Natural killer cell (primary cell): ENCODE data around the gene CDK16. TPM values are rescaled to one million over a fixed set of nuclear protein-coding genes. Genes with fewer than 3 reads are reported as not detected.

ENCODE experiments used
- ATAC-seq, 3 donors: fragments of 150-1000 bp in 2 of 3; fragments of 200-7000 bp in 1 of 3; cut with Tn5 transposase; 1 replicate in 1 of 3; 2 replicates in 2 of 3; pipeline ENCODE4 v1.10.0; 2021; ENCODE audit warnings: mild to moderate bottlenecking in 2 of 3, moderate library complexity in 2 of 3
- DNase-seq, 2 donors: peaks; one replicate each; pipeline versions ENCODE4 v3.0.0 to v3.0.0-alpha.2; 2013 to 2021; ENCODE audit warnings: mixed read lengths in 1 of 2
- H3K27ac ChIP-seq: one replicate; pipeline ENCODE4 v1.5.1; 2013; ENCODE audit warnings: mild to moderate bottlenecking, low read length
- H3K27me3 ChIP-seq: one replicate; pipeline ENCODE4 v1.6.1; 2013; ENCODE audit warnings: low read length; ENCODE audit not compliant: control insufficient read depth, insufficient read depth
- H3K36me3 ChIP-seq: one replicate; pipeline ENCODE4 v1.6.1; 2013; ENCODE audit warnings: low read length; ENCODE audit not compliant: control insufficient read depth, insufficient read depth
- H3K4me1 ChIP-seq: one replicate; pipeline ENCODE4 v1.6.1; 2013; ENCODE audit warnings: low read length; ENCODE audit not compliant: control insufficient read depth, insufficient read depth
- H3K4me3 ChIP-seq: one replicate; pipeline ENCODE4 v1.5.1; 2013; ENCODE audit warnings: low read length
- H3K9me3 ChIP-seq: one replicate; pipeline ENCODE4 v1.6.1; 2013; ENCODE audit warnings: low read length; ENCODE audit not compliant: control insufficient read depth, insufficient read depth
- H3K27ac Mint-ChIP-seq, 2 donors: one replicate each; pipeline ENCODE4 v1.8.0; 2022; ENCODE audit warnings: mild to moderate bottlenecking in 2 of 2, mixed read lengths in 2 of 2, moderate library complexity in 1 of 2
- H3K27me3 Mint-ChIP-seq, 2 donors: one replicate each; pipeline ENCODE4 v1.8.0; 2022; ENCODE audit warnings: low read depth in 2 of 2, mixed read lengths in 2 of 2
- H3K36me3 Mint-ChIP-seq: one replicate; pipeline ENCODE4 v1.8.0; 2022; ENCODE audit warnings: mixed read lengths
- H3K4me1 Mint-ChIP-seq, 2 donors: one replicate each; pipeline ENCODE4 v1.8.0; 2022; ENCODE audit warnings: mixed read lengths in 2 of 2
- H3K4me3 Mint-ChIP-seq: one replicate; pipeline ENCODE4 v1.8.0; 2022; ENCODE audit warnings: mild to moderate bottlenecking, moderate library complexity, mixed read lengths
- H3K9me3 Mint-ChIP-seq, 2 donors: one replicate each; pipeline ENCODE4 v1.8.0; 2022; ENCODE audit warnings: mixed read lengths in 2 of 2
- CTCF ChIP-seq: fragments of 200-600 bp; IDR thresholded peaks from one replicate; pipeline ENCODE4 v1.8.0; 2022; ENCODE audit warnings: antibody characterized with exemption
- WGBS: methylation state at CpG from one replicate; pipeline ENCODE4 v1.1.7; 2013; ENCODE audit warnings: missing lambda C conversion rate; ENCODE audit not compliant: insufficient coverage; 5-methylcytosine and 5-hydroxymethylcytosine counted together
- intact Hi-C: fragments of 100-400 bp; cut with micrococcal nuclease; formaldehyde crosslinking; loops from one replicate; pipeline ENCODE4 v1.14.2; 2022
- total RNA-seq, 4 donors: library from RNA; stranded (reverse); fragments of 120-200 nt in 1 of 4; gene quantifications; one replicate each; pipeline versions ENCODE4 v1.2.3 to v1.2.4, GENCODE V29; 2013 to 2022

Gene CDK16
- total RNA-seq, 3 donors from 2014 or later (not counting 1 experiment from before 2014, with no cell fraction given) = 112 to 140 (median 126) TPM

- H3K36me3 Mint-ChIP-seq = peaks cover 14% of the 10 kb centered on the region
- peaks cover 49% of the 10 kb centered on the region for H3K4me1 ChIP-seq
- ATAC-seq (no peak), DNase-seq (no peak)
- no peaks in the 10 kb centered on the region for H3K9me3 Mint-ChIP-seq
- H3K4me3 Mint-ChIP-seq = no peak overlapping the region
- 80% methylated on average over 6 of the region's 7 CpGs for WGBS
- no peaks in the 10 kb centered on the region for H3K27me3 ChIP-seq
- no peak overlapping the region for H3K27ac ChIP-seq
- H3K4me3 ChIP-seq = no peak overlapping the region
- intact Hi-C loops = loop anchor here (10.0 kb wide), 1 partner anchor 637 kb away; the partner anchor contains the start of gene ZNF81
- peak overlapping the region; percentile 93 to 98 for H3K27ac Mint-ChIP-seq
- TF ChIP-seq CTCF = no peak
- no peaks in the 10 kb centered on the region for H3K9me3 ChIP-seq
- peaks cover 46 to 51% of the 10 kb centered on the region in 2 donors for H3K4me1 Mint-ChIP-seq
- peaks cover 36% of the 10 kb centered on the region for H3K36me3 ChIP-seq
- no peaks in the 10 kb centered on the region for H3K27me3 Mint-ChIP-seq
Observed at GRCh38 chrX:47197526-47197925, 21.0 kb upstream of the CDK16 start.

GRCh38 chrX:47198026-47198686 lies 20.3 kb upstream of the CDK16 start:
- peaks cover 45 to 49% of the 10 kb centered on the region in 2 donors for H3K4me1 Mint-ChIP-seq
- intact Hi-C loops = loop anchor here (10.0 kb wide), 1 partner anchor 637 kb away; the partner anchor contains the start of gene ZNF81
- Histone ChIP-seq H3K27me3 (no peaks in the 10 kb centered on the region), H3K36me3 (peaks cover 42% of the 10 kb centered on the region), H3K27ac (no peak overlapping the region), H3K4me3 (no peak overlapping the region), H3K9me3 (no peaks in the 10 kb centered on the region), H3K4me1 (peaks cover 45% of the 10 kb centered on the region)
- 90% methylated on average over 4 of the region's 10 CpGs for WGBS
- no peak overlapping the region for H3K4me3 Mint-ChIP-seq
- DNase-seq (no peak), ATAC-seq (no peak)
- peak overlapping the region; percentile 36 to 51 for H3K27ac Mint-ChIP-seq
- H3K9me3 Mint-ChIP-seq = no peaks in the 10 kb centered on the region
- no peaks in the 10 kb centered on the region for H3K27me3 Mint-ChIP-seq
- peaks cover 14% of the 10 kb centered on the region for H3K36me3 Mint-ChIP-seq
- no peak for TF ChIP-seq CTCF

- Histone ChIP-seq H3K4me3 (no peak overlapping the region), H3K27ac (no peak overlapping the region), H3K36me3 (peaks cover 46% of the 10 kb centered on the region), H3K9me3 (no peaks in the 10 kb centered on the region), H3K4me1 (peaks cover 41% of the 10 kb centered on the region), H3K27me3 (no peaks in the 10 kb centered on the region)
- Mint-ChIP-seq H3K27me3 (no peaks in the 10 kb centered on the region), H3K27ac (peak overlapping the region; percentile 36 to 51), H3K4me3 (no peak overlapping the region), H3K4me1 (peaks cover 40 to 43% of the 10 kb centered on the region in 2 donors), H3K36me3 (peaks cover 14% of the 10 kb centered on the region), H3K9me3 (no peaks in the 10 kb centered on the region)
- ATAC-seq = no peak
- no peak for DNase-seq
- no peak for TF ChIP-seq CTCF
- intact Hi-C loops = loop anchor here (10.0 kb wide), 1 partner anchor 636 kb away; the partner anchor contains the start of gene ZNF81
- WGBS = 95% methylated on average over 12 of the region's 15 CpGs
Observed at GRCh38 chrX:47198687-47199080, 19.8 kb upstream of the CDK16 start.
